SK-N-SH (cell line): ENCODE results near the gene APOL4. TPM values are rescaled to one million over a fixed set of nuclear protein-coding genes. Genes with fewer than 3 reads are reported as not detected.

Source experiments
- CTCF ChIA-PET: fragments of 300-600, 350-600 bp; formaldehyde crosslinking; extraction: SDS; loops from one replicate; lab custom pipeline; 2021; lab: Yijun Ruan, JAX
- POLR2A ChIA-PET: fragments of 350-600 bp; sonication (Branson Sonifier 250); formaldehyde crosslinking; extraction: SDS; loops from one replicate; lab custom pipeline; 2020; ENCODE audit warnings: antibody characterized with exemption, inconsistent platforms; lab: Yijun Ruan, JAX
- DNase-seq: peaks from one replicate; pipeline ENCODE4 v3.0.0; 2012
- H2AFZ ChIP-seq: fragments of 200-600 bp; sonication (generic); 2 replicates; pipeline ENCODE4 v1.8.1; 2016; ENCODE audit warnings: antibody characterized with exemption, mild to moderate bottlenecking, low read depth
- H3F3A ChIP-seq: fragments of 200-600 bp; sonication (generic); replicated peaks from 2 replicates; pipeline ENCODE3; 2016; ENCODE audit warnings: antibody characterized with exemption, mild to moderate bottlenecking; ENCODE audit not compliant: insufficient read depth
- H3K27ac ChIP-seq, 2 experiments: fragments of 200-500 bp in 1 of 2; fragments of 200-600 bp in 1 of 2; sonication (Bioruptor generic) in 1 of 2; sonication (generic), shearing (Covaris generic) in 1 of 2; 2 replicates each; pipeline versions ENCODE4 v1.5.1 to v1.6.1; 2014 to 2016; ENCODE audit warnings: low read depth in 2 of 2, inconsistent platforms in 1 of 2, low read length in 1 of 2, mild to moderate bottlenecking in 1 of 2, mixed read lengths in 1 of 2
- H3K27me3 ChIP-seq: fragments of 200-600 bp; sonication (generic), shearing (Covaris generic); 2 replicates; pipeline ENCODE4 v1.6.1; 2016; ENCODE audit warnings: mixed run types; ENCODE audit not compliant: insufficient read depth
- H3K36me3 ChIP-seq, 2 experiments: fragments of 200-500 bp in 1 of 2; fragments of 200-600 bp in 1 of 2; sonication (Bioruptor generic) in 1 of 2; sonication (generic) in 1 of 2; replicated peaks in 1 of 2; 2 replicates each; pipeline versions ENCODE3 to v1.5.1; 2014 to 2016; ENCODE audit warnings: low read length in 1 of 2, mild to moderate bottlenecking in 1 of 2; ENCODE audit not compliant: insufficient read depth in 2 of 2, control insufficient read depth in 1 of 2
- H3K4me1 ChIP-seq, 2 experiments: fragments of 200-500 bp in 1 of 2; fragments of 200-600 bp in 1 of 2; sonication (Bioruptor generic) in 1 of 2; sonication (generic), shearing (Covaris generic) in 1 of 2; 2 replicates each; pipeline versions ENCODE4 v1.5.1 to v1.6.1; 2014 to 2016; ENCODE audit warnings: low read depth in 1 of 2, low read length in 1 of 2, mixed run types in 1 of 2; ENCODE audit not compliant: insufficient read depth in 2 of 2, control insufficient read depth in 1 of 2
- H3K4me2 ChIP-seq: fragments of 200-600 bp; sonication (generic), shearing (Covaris generic); 2 replicates; pipeline ENCODE4 v1.6.1; 2017; ENCODE audit warnings: mixed run types
- H3K4me3 ChIP-seq, 2 experiments: fragments of 200-500 bp in 1 of 2; fragments of 200-600 bp in 1 of 2; sonication (Bioruptor generic) in 1 of 2; sonication (generic), shearing (Covaris generic) in 1 of 2; 2 replicates each; pipeline versions ENCODE4 v1.5.1 to v1.8.1; 2014 to 2016; ENCODE audit warnings: low read depth in 2 of 2, inconsistent platforms in 1 of 2, low read length in 1 of 2, mild to moderate bottlenecking in 1 of 2, mixed read lengths in 1 of 2, moderate library complexity in 1 of 2
- H3K79me2 ChIP-seq: fragments of 200-600 bp; sonication (generic); 2 replicates; pipeline ENCODE4 v1.8.1; 2017; ENCODE audit warnings: mild to moderate bottlenecking; ENCODE audit not compliant: insufficient read depth
- H3K9ac ChIP-seq: fragments of 200-600 bp; sonication (generic); 2 replicates; pipeline ENCODE4 v1.6.1; 2017; ENCODE audit warnings: mixed run types
- H3K9me2 ChIP-seq: fragments of 200-600 bp; sonication (generic); 2 replicates; pipeline ENCODE4 v1.6.1; 2017; ENCODE audit warnings: mixed run types
- H3K9me3 ChIP-seq: fragments of 200-600 bp; sonication (generic); 2 replicates; pipeline ENCODE4 v1.6.1; 2017; ENCODE audit warnings: mixed run types, mild to moderate bottlenecking, moderate library complexity
- H4K20me1 ChIP-seq: fragments of 200-600 bp; sonication (generic); 2 replicates; pipeline ENCODE4 v1.6.1; 2017; ENCODE audit warnings: mild to moderate bottlenecking, mixed run types; ENCODE audit not compliant: insufficient read depth
- CHD2 ChIP-seq: fragments of 150-350 bp; IDR thresholded peaks from 2 replicates; pipeline ENCODE4 v1.6.1; 2018; ENCODE audit warnings: low read length; ENCODE audit not compliant: partially characterized antibody
- CTCF ChIP-seq: fragments of 200-600 bp; sonication (generic); IDR thresholded peaks from 2 replicates; pipeline ENCODE4 v1.6.1; 2017; ENCODE audit warnings: antibody characterized with exemption, mild to moderate bottlenecking, moderate library complexity
- EP300 ChIP-seq, 2 experiments: IDR thresholded peaks; 2 replicates each; pipeline versions ENCODE4 v1.4.0 to v1.6.1; 2012; ENCODE audit warnings: borderline replicate concordance in 1 of 2, low read depth in 1 of 2, low read length in 1 of 2
- PBX3 ChIP-seq: IDR thresholded peaks from 2 replicates; pipeline ENCODE4; 2012
- REST ChIP-seq: IDR thresholded peaks from 2 replicates; pipeline ENCODE4 v1.6.1; 2012; ENCODE audit warnings: mild to moderate bottlenecking, low read depth, low read length, moderate library complexity
- TCF12 ChIP-seq: IDR thresholded peaks from 2 replicates; pipeline ENCODE4 v1.4.0; 2012
- TEAD4 ChIP-seq: IDR thresholded peaks from 2 replicates; pipeline ENCODE4 v1.4.0; 2012; ENCODE audit warnings: mild to moderate bottlenecking, borderline replicate concordance; ENCODE audit not compliant: insufficient read depth
- USF1 ChIP-seq: IDR thresholded peaks from 2 replicates; pipeline ENCODE4 v1.4.0; 2012; ENCODE audit warnings: low read depth, borderline replicate concordance
- ZBTB33 ChIP-seq: IDR thresholded peaks from 2 replicates; pipeline ENCODE4 v1.4.0; 2012; ENCODE audit warnings: low read depth, borderline replicate concordance
- WGBS: methylation state at CpG from one replicate; pipeline ENCODE4 v1.1.6; 2017; ENCODE audit warnings: low lambda C conversion rate; 5-methylcytosine and 5-hydroxymethylcytosine counted together
- polyA plus RNA-seq, 3 experiments: library from polyadenylated mRNA; depleted of rRNA; stranded (reverse); fragments of >200 nt; gene quantifications; 2 replicates each; pipeline ENCODE4 v1.2.3, GENCODE V29; 2012

APOL4 gene
- polyA plus RNA-seq, 1 of the 3 experiments (the other 2 are of a cell fraction): 0.08 TPM

GRCh38 chr22:36192542-36192941 is 9.1 kb downstream of the APOL4 start:
- ChIA-PET CTCF (interaction anchor here (1.3 to 2.8 kb wide), 3 partner anchors 9 to 94 kb away, joined by 4 to 10 read pairs (median 5); no protein-coding TSS in a partner anchor), POLR2A (no interaction called here)
- Histone ChIP-seq H3K9ac (no peak overlapping the region), H3K9me2 (no peaks in the 10 kb centered on the region), H4K20me1 (no peaks in the 10 kb centered on the region), H3K4me3 (no peak overlapping the region), H3K27me3 (no peaks in the 10 kb centered on the region; the same call in 1 of the 2 replicates), H3K79me2 (no peaks in the 10 kb centered on the region), H2AFZ (no peak overlapping the region), H3F3A (no peaks in the 10 kb centered on the region), H3K4me1 (peaks cover 5 to 18% of the 10 kb centered on the region in 2 experiments; a peak in 2 of 4 replicates), H3K4me2 (no peak overlapping the region), H3K27ac (no peak overlapping the region), H3K36me3 (no peaks in the 10 kb centered on the region), H3K9me3 (no peaks in the 10 kb centered on the region)
- no peak for DNase-seq
- TF ChIP-seq ZBTB33: no peak
- no peak for TF ChIP-seq EP300 (IDR thresholded peaks at IDR 0.05; ENCODE audit: borderline replicate concordance in 1 of 2, low read depth in 1 of 2, low read length in 1 of 2)
- TF ChIP-seq USF1: no peak
- no peak for TF ChIP-seq CHD2
- TF ChIP-seq CTCF: no peak
- no peak for TF ChIP-seq TEAD4
- TF ChIP-seq REST: no peak
- TF ChIP-seq PBX3: no peak
- TF ChIP-seq TCF12: no peak
- WGBS: 39% methylated on average over 3 of the region's 4 CpGs
